Measurements from ENCODE around the gene PAGE2.
"Not testable (repeated sequence)": the region's sequence is repeated elsewhere in the genome, so short reads cannot be mapped to it uniquely, and the experiment has no call there.

Gene PAGE2

DNA sequence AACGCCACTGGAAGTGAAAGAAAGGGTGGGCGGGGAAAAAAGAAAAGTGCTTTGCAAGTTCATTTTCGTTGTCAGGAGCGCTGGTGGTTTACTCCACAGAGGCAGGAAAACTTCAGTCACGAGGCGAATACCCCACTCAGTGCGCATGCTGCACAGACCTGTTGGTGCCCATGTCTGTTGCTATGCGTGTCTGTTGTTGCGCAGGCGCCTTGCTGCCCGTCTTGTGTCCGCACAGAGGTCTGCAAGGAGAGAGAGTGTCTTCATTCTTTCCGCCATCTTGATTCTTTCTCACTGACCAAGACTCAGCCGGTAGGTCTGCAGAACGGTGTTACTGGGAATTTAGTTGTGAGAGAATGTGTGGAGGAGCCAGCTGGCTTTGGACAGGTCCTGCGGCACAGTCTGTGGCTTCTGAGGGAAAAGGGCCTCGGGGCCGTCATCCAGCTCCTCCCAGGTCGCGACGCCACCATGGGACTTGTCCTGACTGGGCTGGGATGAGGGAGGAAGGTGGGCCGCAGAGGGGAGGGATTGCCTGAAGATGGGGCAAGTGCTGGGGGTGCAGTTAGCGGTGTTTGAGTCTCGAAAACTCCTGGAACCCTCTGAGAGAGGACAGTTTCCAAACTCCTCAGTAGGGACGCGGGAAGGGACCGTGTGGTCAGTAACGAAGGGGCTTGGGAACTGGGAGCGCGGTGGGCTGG is at the start of gene PAGE2:
TSS of gene PAGE2 (plus strand) at position 224 of the 695 bp plus-strand sequence. CDS start 1,003 bp downstream, outside the sequence.
- DNase-seq = no peak

DNA sequence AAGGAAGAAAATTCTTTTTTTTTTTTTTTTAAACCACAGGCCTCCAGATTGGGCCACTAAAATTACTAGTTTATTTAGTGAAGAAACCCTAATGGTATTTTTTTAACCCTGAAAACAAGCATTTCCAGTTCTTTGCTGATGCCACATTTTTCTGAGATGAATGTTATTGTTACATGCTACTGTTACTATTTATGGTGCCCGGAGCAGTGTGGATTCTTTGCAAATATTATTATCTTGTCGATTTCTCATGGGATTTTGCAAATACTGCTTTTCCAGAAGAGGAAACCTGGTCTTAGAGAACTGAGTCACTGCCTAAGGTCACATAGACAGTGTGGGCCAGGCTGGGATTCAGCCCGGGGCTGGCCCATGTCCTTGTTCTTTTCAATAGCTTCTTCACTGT is 49.3 kb upstream of the PAGE2 start:
- no peak for DNase-seq

DNA sequence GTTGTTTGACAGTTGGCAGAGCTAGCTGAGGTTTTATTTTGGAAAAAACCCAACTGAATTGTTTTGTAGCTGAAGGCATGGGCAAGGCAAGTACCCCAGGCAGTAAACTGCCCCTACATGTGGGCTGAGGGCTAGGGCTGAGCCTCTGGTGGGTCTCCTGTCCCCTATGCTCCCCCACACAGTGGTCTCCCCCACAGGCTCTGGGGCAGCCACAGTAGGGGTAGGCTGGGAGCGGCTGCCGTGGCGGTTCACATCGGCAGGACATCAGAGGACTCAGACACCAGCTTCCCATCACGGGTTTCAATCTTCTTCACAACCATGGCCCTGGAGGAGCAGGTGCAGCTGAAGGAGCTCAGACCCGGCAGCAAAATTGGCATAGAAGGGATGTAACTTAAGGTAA is 47.3 kb upstream of the PAGE2 start:
- DNase-seq = no peak

DNA sequence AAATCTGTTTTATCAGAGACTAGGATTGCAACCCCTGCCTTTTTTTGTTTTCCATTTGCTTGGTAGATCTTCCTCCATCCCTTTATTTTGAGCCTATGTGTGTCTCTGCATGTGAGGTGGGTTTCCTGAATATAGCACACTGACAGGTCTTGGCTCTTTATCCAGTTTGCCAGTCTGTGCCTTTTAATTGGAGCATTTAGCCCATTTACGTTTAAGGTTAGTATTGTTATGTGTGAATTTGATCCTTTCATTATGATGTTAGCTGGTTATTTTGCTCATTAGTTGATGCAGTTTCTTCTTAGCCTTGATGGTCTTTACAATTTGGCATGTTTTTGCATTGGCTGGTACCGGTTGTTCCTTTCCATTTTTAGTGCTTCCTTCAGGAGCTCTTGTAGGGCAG is 38.2 kb upstream of the PAGE2 start:
- DNase-seq = not testable (repeated sequence)

DNA sequence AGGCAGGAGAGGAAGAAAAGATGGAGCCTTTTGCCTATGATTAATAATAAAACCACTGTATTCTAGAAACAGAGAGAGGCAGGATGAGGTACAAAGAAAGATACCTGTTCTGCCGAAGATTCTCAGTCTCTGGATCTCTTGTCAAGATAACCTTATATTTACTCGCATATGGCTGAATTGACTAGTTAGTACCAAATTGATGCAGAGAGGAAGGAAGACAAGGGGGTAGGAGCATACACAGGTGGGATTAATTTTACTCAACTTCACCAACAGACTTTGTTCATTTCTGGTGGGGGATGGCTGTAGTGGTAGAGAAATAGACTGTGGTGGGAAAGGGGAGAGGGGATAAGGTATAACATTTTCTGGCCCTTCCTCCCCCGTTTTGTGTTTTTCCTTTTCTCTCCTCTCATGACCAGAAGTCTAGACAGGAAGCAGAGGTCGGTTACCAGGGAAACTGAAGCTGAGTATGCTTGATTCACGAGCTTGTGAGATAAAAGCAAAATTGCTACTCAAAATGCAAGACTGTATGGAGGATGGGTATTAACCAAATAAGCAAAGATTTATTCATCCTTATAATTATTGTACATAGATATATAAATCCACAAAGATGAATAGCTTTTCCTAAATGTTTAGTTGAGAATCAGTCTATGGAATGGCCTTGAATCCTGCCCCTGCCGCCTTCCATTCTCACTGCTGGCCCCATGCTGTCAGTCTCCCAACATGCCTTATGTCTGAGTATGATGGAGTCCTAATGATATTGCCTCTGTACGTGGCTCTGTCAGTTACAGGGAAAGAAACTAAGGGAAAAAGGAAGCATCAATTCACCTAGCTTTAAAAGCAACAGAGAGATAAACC is 31.8 kb upstream of the PAGE2 start:
- DNase-seq = peak; percentile 20

- peak; percentile 17 for DNase-seq
Measured at GRCh38 chrX:55057675-55058249, 31.1 kb upstream of the PAGE2 start.

GRCh38 chrX:55067180-55067579 is 21.6 kb upstream of the PAGE2 start:
- not testable (repeated sequence) for DNase-seq

GRCh38 chrX:55072286-55072685 is 16.5 kb upstream of the PAGE2 start:
- no peak for DNase-seq

- no peak for DNase-seq
Measured at GRCh38 chrX:55074851-55075467, 13.9 kb upstream of the PAGE2 start, which contains the start of gene PAGE2B. PAGE2B (plus strand) TSS chrX:55075030; CDS start chrX:55076042, 1,012 bp downstream.

GRCh38 chrX:55098691-55099090 is 9.9 kb downstream of the PAGE2 start:
- DNase-seq = no peak

DNA sequence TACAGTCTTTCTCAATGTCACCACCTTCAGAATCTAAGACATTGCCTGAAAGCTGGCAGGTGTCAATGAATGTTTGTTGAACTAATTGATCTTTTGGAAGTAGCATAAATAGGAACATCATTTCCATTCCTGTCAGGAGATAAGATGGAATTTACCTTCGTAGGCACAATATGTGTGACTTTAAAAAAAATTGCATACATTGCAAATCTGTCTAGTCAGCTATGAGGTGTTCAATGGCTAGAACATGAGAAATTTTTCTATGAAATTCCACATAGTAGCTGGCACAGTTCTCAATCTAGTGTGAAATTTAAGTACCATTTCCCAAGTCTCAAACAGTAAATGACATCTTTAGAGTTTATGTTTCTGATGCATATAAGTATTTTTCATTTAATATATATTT is 10.3 kb downstream of the PAGE2 start:
- DNase-seq = no peak

DNA sequence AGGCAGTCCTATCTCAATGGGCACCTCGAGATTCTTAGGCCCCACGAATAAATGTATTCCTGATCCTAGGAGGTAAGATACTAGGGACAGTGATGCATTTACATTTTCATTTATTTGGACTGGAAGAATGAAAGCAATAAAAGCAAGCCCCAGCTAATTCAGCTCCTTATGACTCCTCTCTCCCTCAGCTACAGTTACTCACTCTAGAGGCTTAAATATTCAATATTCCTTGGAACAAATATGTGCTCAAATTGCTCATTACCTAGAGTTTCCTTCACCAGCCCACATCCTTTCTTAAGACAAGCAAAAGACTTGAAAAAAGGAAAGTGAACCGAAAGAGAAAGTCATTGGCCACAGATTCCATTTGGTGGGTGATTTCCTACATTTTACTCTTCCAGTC is 13.9 kb downstream of the PAGE2 start:
- no peak for DNase-seq

GRCh38 chrX:55107262-55107661 is 18.4 kb downstream of the PAGE2 start:
- DNase-seq = no peak

DNA sequence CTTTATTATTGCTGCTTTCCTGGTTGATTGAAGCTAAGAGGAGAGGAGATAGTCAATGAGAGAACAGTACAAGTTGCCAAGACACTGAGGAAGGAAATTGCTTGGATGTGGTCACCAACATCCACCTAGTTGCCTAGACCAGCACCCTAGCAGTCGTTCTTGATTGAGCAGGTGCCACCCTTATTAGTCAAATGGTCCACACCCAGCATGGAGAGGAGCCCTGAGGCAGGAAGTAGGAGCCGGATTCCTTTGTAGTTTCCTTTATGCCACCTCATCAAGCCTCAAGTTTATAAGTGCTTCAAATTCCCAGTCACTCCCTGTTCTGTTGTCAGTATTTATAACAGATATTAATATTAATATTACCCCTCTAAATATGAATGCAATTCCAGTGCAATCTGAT is 19.1 kb downstream of the PAGE2 start:
- DNase-seq = no peak

DNA sequence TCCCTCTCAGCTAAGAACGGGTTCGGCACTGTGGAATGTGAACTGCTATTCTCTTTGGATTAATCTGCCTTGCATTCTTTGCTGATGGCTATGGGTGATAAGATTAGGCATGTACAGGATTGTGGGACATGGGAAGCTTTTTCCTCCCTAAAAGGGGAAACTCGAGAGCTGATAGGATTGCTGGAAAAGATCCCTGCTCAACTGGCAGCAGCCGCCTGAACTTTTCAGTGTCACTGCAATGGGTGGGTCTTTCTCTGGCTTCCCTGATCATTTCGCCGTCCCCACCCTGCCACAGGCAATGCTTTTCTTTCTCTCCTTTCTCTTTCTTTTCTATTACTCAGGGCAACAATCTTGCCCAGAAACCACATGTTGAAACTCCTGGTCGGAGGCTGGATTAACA is 20.5 kb downstream of the PAGE2 start:
- no peak for DNase-seq

DNA sequence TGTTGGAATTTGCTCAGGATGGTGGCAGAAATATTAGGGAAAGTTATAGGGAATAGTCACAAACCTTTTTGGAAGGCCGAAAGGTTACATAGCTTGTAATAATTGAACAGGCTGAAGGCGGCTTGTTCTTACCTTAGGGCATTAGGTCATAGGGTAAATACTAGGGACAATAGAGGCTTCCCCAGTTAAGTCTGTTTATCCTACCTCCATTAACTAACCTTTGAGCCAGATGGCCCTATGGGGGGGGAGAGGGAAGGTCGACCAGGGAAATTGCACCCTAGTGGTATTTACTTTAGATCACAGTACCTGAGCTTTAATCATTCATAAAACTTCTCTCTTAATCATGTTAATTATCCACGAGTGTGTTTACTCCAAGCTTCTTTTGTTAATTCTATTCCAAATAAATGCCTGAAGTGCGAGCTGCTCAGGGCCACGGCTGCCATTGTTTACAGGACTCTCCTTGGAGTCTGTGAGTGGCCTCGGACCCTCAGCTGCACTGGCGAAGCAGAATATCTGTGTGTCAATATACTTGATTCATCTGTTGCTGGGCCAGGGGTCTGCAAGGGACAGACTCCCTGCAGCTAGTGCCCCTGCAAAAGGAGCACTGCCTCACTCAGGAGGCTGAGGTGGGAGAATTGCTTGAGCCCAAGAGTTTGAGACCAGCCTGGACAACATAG is 22.9 kb downstream of the PAGE2 start:
- DNase-seq = no peak

GRCh38 chrX:55116589-55116988 is 27.8 kb downstream of the PAGE2 start:
- DNase-seq = not testable (repeated sequence)

GRCh38 chrX:55118574-55118973 is 29.8 kb downstream of the PAGE2 start:
- no peak for DNase-seq

DNA sequence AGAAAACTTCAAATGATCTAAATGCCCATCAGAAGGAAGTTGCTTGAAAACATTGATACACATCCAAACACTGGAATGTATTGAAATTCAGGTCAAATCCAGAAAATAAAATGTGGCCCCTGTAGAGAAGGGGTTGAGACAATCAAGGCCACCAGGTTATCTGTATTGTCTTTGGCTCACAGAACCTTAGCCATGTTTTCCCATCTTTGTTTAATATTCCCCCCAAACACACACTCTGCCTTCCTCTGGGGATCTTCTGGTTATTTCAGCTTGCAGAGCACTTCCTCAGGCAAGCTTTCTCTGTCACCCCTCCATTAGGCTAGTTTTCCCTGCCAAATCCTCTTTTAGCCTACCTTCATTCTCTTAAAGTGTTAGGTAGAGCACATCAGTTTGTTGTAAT is 30.5 kb downstream of the PAGE2 start:
- DNase-seq = no peak

GRCh38 chrX:55119712-55120111 is 30.9 kb downstream of the PAGE2 start:
- no peak for DNase-seq

GRCh38 chrX:55120761-55121358 is 32.0 kb downstream of the PAGE2 start:
- DNase-seq = no peak

GRCh38 chrX:55123900-55124299 is 35.1 kb downstream of the PAGE2 start:
- no peak for DNase-seq
